Right kidney (tissue), 1 donor: ENCODE data around the gene DKK3.

Experiments used
- DNase-seq: peaks from one replicate; pipeline ENCODE4 v3.0.0-alpha.2; 2016

Gene DKK3

DNA sequence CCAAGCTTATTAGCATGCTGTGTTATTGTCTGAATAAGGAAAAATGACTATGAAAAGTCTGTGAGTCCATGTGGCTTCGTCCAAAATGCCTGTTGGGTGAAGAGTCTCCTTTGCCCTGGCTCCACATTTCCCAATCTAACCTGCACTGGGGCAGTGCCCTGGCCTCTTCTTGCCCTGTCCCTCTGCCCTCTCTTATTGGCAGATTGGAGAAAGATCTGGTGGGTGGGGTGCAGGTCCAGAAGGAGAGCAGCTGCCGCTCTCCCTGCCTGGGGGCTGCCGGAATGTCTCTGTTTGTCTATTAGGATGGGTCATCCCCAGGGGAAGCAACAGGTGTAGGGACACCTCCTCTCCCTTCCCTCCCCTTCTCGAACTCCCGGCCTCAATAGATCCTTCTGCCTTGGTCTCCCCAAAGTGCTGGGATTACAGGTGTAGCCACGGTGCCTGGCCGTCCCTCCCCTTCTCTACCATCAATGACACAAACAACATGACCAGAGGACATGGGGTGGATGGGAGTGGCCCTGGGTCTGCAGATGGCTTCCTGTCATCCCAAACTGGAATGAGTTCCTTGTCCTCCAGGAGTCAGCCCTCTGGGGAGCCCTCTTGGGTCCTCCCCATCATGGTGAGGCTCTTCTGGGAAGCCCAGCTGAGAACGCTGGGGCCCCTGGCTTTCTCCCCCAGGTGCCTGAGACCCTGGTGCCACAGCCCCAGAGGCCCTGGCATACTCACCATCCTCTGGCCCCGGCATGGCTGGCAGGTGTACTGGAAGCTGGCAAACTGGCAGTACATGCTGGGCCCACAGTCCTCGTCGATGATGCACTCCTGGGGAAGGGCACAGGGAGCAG, 40.5 kb downstream of the DKK3 start:
- DNase-seq = no peak

DNA sequence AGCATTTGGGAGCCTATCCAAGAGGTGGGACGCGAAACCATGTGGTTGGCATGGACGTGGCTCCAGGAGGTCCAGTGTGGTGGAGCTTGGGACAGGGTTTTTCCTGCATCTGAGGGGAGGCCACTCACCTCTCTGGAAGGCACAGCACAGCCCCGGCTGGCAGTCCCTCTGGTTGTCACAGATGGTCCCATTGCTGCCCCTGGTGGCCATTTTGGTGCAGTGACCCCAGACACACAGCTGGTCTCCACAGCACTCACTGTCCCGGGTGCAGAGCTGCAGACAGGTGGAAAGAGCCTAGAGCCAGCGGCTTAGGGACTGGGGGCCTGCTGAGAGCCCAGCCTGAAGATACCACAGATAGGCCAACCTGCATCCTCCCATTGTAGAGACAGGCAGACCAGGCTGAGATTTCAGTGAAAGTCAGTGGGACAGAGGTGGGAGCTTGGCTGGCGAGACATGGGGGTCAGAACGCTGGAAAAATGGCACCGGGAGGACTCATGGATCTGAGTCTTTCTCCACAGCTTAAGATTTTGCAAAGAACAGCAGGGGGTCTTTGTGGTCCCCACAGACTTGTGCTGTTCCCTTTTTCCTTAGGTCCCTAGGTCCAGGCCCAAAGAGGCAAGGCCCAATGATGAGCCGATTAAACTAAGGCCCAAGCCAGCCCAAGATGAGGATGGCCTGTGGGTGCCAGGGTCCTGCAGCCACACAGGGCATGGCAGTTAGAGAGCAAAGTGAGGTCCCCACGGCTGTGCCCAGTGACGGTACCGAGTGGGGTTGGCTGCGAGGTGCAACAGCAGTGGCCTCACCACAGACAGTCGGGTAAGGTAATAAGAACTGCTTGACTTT, 41.4 kb downstream of the DKK3 start:
- peak; percentile 35 for DNase-seq

DNA sequence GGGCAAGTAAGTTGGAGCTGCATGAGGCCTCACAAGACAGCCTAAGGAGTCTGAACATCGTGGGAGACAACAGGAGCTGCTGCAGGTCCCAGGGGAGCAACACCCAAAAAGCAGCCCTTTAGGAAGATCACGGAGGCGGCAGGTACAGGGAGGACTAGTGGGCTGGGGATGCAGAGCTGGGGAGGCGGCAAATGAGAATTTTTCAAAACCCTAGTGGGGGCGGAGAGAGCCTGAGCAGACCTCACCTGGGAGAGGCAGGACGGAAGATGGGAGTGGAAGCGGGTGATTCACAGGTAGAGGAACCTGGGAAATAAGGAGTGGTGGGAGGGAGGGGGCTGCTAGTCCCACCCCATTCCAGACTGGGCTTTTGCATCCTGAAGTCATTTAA, 42.1 kb downstream of the DKK3 start:
- no peak for DNase-seq

DNA sequence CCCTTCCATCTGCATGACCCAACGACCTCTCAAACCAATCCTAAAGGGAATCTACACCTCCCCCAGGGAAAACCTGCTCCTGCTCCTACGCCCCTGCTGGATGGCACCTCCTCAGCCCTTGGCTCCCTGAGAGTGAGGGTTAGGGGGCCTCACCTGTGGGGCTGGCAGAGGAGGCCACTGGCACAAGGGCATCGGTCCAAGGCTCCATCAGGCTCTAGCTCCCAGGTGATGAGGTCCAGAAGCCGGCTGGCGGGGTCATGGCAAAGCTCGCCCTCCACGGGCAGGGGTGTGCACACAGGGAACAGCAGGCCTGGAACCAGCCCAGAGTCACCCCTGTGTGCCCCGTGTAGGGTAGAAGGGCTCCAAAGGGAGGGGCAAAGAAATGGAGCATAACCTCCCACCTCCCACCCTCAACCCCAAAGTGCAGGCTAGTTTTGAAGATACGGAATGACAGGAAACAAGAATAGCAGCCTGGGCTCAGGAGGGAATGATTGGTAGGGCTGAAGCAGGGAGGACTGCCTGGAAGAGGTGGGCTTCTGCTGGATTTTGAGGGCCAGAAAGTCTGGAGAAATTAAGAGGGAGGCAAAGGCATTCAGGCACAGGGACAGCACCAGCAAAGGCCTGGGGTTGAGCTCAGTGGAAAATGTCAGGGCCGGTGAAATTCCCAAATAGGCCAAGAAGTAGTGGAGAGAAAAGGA, 42.6 kb downstream of the DKK3 start:
- DNase-seq = no peak

DNA sequence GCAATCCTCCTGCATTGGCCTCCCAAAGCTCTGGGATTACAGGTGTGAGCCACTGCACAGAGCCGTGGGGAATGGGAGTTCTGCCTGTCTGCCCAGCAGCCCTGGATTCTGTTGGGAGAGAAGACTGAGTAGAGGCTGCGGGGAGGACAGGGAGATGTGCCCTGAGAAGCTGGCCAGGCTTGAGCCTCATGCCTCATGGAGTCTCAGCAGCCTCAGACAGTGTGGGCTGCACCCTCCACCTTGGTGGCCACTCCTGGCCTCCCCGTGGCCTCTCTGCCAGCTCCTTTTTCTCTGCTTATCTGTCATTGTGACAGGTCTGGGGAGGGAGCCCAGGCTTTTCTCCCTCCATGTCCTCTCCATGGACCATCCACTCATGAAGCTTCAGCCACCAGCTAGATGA, 43.2 kb downstream of the DKK3 start:
- DNase-seq = no peak

DNA sequence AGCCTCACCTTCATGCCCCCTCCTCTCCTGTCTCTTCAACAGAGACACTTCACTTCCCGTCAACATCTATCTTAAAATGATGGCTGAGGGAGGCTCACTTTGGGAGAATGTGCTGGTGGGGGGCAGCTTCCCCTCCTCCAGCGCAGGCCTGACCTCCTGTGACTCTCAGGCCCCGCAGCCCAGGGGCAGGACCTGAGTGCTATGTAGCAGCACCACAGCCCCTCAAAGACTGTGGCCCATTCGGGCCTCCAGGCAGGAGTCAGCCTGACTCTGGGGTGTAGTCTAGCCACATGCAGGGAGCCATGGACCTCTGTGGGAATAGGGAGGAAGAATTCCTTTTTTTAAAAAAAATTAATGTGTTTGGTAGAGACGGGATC, 43.7 kb downstream of the DKK3 start:
- DNase-seq = no peak

DNA sequence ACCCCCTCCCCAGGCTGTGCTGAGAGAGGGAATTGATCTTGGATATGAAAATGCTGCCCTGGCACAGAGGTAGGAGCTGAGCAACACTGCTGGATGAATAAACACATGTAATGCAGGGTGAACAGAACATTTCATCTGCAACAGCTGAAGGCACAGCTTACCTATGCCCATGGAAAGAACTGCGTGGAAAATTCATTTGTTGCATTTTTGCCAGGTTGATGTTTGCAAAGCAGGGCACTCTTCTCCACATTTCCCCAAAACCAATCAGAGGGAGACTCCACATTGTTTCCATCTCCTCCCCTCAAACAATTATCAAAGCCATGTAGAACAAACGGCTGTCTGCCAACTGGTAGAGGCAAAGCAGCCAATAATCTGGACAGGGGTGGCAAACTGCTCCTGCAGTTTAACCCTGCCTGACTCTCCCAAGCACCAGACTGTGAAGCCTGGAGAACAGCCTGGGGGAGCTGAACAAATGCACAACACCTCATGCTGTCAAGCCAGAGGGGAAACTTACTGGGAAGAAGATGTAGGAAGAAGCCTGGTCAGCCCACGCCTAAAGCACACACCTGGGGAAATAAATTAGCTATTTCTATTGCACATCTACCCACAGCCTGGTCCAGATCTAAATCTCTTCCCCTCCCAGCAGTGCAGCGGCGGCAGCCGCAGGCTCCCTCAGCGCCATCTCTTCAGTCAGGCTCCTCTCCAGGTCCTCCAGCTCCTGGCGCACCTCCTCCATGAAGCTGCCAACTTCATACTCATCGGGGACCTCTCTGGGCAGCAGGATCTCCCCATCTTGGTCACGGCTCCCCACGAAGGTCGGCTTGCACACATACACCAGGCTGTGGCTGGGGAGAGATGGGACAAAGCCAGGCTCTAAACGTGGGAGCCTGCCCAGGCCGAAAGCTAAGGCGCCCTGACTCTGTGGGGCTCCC, 44.3 kb downstream of the DKK3 start:
- DNase-seq = no peak

GRCh38 chr11:11963067-11963466, 45.4 kb downstream of the DKK3 start:
- DNase-seq = no peak

- no peak for DNase-seq
Measured at GRCh38 chr11:11961399-11962028, 46.9 kb downstream of the DKK3 start.

DNA sequence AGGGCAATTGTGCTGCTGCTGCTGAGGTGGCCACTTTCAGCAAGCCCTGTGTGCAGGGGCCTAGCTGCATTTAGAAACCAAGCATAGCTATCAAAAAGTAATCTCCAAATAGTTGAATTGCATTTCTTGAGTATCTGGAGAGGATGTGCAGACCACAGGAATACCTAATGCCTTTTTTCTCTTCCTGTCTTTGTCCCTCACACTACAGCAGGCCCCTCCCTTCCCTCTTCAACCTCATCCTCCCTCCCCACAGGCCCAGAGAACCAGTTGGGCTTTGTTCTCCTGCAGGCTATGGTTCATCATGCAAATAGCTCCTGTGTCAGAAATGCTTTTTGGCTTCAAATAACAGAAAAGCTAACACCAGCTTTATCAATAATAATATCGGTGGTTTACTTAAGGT, 47.7 kb downstream of the DKK3 start:
- DNase-seq = no peak

- DNase-seq = no peak
Measured at GRCh38 chr11:11959601-11960000, 48.8 kb downstream of the DKK3 start.

DNA sequence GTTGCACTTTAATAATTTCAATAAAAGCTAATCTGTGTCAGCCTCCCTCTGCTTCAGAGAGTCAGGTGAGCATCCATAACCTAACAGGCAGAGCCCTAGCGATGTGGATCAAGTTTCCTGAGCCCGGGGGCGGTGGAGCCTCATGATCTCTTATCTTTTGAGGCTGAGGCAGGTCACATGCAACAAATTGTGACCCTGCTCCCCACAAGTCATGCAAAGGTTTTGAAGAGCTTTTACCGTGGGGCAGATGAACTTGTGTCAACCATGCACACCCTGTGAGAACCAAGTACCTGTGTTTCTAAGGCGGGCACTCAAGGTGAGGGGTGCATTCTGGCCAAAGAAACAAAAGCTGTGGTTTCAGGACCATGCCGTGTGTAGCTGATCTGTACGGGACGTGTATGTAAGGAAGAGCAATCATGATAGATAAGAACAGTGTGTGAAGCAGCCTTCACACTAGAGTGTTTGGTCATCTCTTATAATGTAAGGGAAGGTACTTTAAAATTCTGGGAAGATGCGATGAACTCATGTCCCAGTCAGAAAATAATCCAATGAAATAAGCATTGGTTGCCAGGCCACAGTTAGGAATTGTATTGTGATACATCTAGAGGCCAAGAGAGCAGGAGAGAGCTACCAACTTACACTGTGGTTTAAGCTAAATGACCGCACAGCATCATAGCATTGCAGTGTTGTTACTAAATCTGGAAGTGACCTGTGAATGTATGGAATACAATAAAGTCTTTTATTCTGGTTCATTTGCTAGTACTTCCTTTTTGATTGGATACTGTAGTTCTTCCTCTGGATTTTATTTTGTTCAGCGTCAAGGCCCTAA, 49.8 kb downstream of the DKK3 start:
- no peak for DNase-seq

GRCh38 chr11:11956006-11956405, 52.4 kb downstream of the DKK3 start:
- no peak for DNase-seq

DNA sequence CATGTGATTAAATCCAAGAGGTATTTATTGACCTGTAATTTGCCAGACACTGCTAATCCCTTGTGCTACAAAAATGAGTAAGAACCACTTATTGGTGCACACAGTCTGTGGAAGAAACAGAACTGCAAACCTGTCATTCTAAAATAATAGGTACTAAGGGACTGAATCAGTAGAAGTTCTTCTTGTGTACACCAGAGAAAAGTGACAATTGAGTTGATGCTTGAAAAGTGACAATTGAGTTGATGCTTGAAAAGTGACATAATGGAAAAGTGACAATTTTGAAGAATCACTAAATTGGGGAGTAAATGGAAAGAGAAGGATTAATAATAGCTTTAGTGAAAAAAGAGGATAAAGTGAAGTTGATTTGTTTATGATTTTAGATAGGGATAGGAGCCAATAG, 56.4 kb downstream of the DKK3 start:
- no peak for DNase-seq

- no peak for DNase-seq
Measured at GRCh38 chr11:11949482-11949881, 58.9 kb downstream of the DKK3 start.

- DNase-seq = no peak
Measured at GRCh38 chr11:11948242-11948947, 60.0 kb downstream of the DKK3 start.

GRCh38 chr11:11947825-11948224, 60.6 kb downstream of the DKK3 start:
- no peak for DNase-seq

DNA sequence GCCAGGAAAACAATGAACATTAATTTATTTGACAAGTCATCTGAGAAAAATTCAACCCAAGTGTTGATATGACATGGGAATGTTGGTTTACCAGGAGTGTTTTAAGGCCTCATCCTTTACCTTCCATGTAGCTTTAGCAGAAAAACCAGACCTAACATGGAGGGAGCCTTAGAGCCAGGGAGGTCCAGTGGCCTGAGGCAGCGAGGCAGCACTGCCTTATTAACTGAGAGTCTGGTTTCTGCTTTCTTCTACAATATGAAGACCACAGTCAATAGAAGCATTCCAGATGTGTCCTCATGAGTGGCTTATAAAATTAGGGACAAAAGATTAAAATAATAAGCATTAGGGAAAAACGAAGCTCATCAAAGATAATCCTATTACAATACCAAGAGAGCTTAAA, 61.5 kb downstream of the DKK3 start:
- no peak for DNase-seq

- DNase-seq = no peak
Measured at GRCh38 chr11:11946180-11946579, 62.2 kb downstream of the DKK3 start.

DNA sequence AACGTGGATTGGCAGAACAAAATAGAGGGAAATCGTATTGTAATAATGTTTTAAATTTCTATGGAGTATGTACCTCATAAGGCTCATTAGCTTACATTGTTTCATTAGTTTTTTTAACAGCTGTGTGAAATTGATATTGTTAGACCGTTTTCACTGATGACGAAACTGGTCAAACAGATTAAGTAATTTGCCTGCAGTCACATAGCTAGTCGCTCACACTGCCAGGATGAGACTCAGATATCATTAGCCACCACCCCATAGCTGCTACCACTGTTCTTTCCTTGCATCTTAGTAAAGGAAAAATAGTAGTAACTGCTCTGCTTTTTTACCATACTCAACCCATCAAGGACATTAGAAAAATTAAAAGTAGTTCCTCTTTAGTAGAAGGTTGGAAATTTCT, 64.0 kb downstream of the DKK3 start:
- DNase-seq = no peak
